Keratinocyte (primary cell): ENCODE results near the gene APP. TPM values are rescaled to one million over a fixed set of nuclear protein-coding genes. Genes with fewer than 3 reads are reported as not detected.

Experiments used
- DNase-seq: peaks from one replicate; pipeline ENCODE4 v3.0.0-alpha.2; 2011; ENCODE audit warnings: low read depth, missing footprints, low spot score
- FAIRE-seq: peaks from 2 replicates; lab custom pipeline; 2011; peaks lifted over from hg19 to GRCh38; lab: Jason Lieb, UNC
- H2AFZ ChIP-seq: 2 replicates; pipeline ENCODE4 v1.6.0; 2012; ENCODE audit warnings: low read length, control low read depth, inconsistent platforms; ENCODE audit not compliant: control insufficient read depth
- H3K27ac ChIP-seq: 2 replicates; pipeline ENCODE4 v1.5.1; 2011; ENCODE audit warnings: low read length; ENCODE audit not compliant: control insufficient read depth, insufficient read depth
- H3K27me3 ChIP-seq: 3 replicates; pipeline ENCODE4 v1.6.0; 2011; ENCODE audit warnings: low read length; ENCODE audit not compliant: control insufficient read depth, insufficient read depth; ENCODE audit errors: extremely low read depth
- H3K36me3 ChIP-seq, 2 experiments: 2 replicates in 1 of 2; 3 replicates in 1 of 2; pipeline ENCODE4 v1.5.1; 2011; ENCODE audit warnings: low read length in 2 of 2, mild to moderate bottlenecking in 1 of 2; ENCODE audit not compliant: control insufficient read depth in 2 of 2, insufficient read depth in 2 of 2; ENCODE audit errors: extremely low read depth in 1 of 2
- H3K4me1 ChIP-seq: 3 replicates; pipeline ENCODE4 v1.5.1; 2011; ENCODE audit warnings: low read length; ENCODE audit not compliant: control insufficient read depth, insufficient read depth; ENCODE audit errors: extremely low read depth
- H3K4me2 ChIP-seq: 3 replicates; pipeline ENCODE4 v1.6.0; 2011; ENCODE audit warnings: low read depth, low read length; ENCODE audit not compliant: control insufficient read depth, insufficient read depth; ENCODE audit errors: extremely low read depth
- H3K4me3 ChIP-seq, 3 experiments: fragments of 200-600 bp in 1 of 3; sonication (generic) in 1 of 3; 2 replicates in 2 of 3; 3 replicates in 1 of 3; pipeline ENCODE4 v1.5.1; 2011 to 2016; ENCODE audit warnings: low read length in 3 of 3, mild to moderate bottlenecking in 3 of 3, control low read depth in 2 of 3, inconsistent platforms in 1 of 3, low read depth in 1 of 3, mixed read lengths in 1 of 3, mixed run types in 1 of 3, moderate library complexity in 1 of 3; ENCODE audit not compliant: control insufficient read depth in 2 of 3, insufficient read depth in 2 of 3; ENCODE audit errors: extremely low read depth in 1 of 3
- H3K79me2 ChIP-seq: 2 replicates; pipeline ENCODE4 v1.6.0; 2012; ENCODE audit warnings: low read length; ENCODE audit not compliant: control insufficient read depth, insufficient read depth
- H3K9ac ChIP-seq: 3 replicates; pipeline ENCODE4 v1.6.0; 2011; ENCODE audit warnings: low read length; ENCODE audit not compliant: control insufficient read depth, insufficient read depth; ENCODE audit errors: extremely low read depth
- H3K9me1 ChIP-seq: 3 replicates; pipeline ENCODE4 v1.6.0; 2011; ENCODE audit warnings: low read length; ENCODE audit not compliant: control insufficient read depth, insufficient read depth; ENCODE audit errors: extremely low read depth
- H3K9me3 ChIP-seq: 2 replicates; pipeline ENCODE4 v1.5.1; 2012; ENCODE audit warnings: low read depth, low read length; ENCODE audit not compliant: control insufficient read depth
- H4K20me1 ChIP-seq: 3 replicates; pipeline ENCODE4 v1.6.0; 2011; ENCODE audit warnings: low read length; ENCODE audit not compliant: control insufficient read depth, insufficient read depth; ENCODE audit errors: extremely low read depth
- EZH2 ChIP-seq: IDR thresholded peaks from one replicate; pipeline ENCODE4 v1.6.1; 2012; ENCODE audit warnings: inconsistent platforms, mild to moderate bottlenecking, low read length, moderate library complexity
- dilution Hi-C: fragments of 300-500 bp; cut with MboI; formaldehyde crosslinking; loops from one replicate; pipeline ENCODE4 v1.7.0; 2020; ENCODE audit warnings: low sequenced_read_pairs; ENCODE audit not compliant: extremely low pct_ligation_motif_present
- polyA plus RNA-seq, 5 experiments: library from polyadenylated mRNA; depleted of rRNA in 3 of 5; stranded (reverse) in 3 of 5; stranded (forward) in 1 of 5; unstranded in 1 of 5; fragments of >200 nt; gene quantifications; 1 replicate in 1 of 5; 2 replicates in 3 of 5; 3 replicates in 1 of 5; pipeline versions ENCODE4 v1.2.1 to v1.2.3, GENCODE V29; 2011 to 2012; ENCODE audit warnings: missing spikeins in 2 of 5, low read depth in 1 of 5, low replicate concordance in 1 of 5
- TF ChIP-seq, protein P1 (sequence below), 3 experiments: IDR thresholded peaks in 1 of 3; conservative IDR thresholded peaks in 1 of 3; optimal IDR thresholded peaks in 1 of 3; 2 replicates in 2 of 3; 3 replicates in 1 of 3; pipeline versions ENCODE3 to v1.5.1; 2011; ENCODE audit warnings: low read length in 3 of 3, mild to moderate bottlenecking in 3 of 3, moderate library complexity in 2 of 3, control low read depth in 1 of 3, inconsistent platforms in 1 of 3; ENCODE audit not compliant: insufficient read depth in 2 of 3; ENCODE audit errors: extremely low read depth in 1 of 3

Gene APP
- polyA plus RNA-seq, 1 donor (not counting 4 experiments of a cell fraction or from before 2014, with no cell fraction given): 1,015 TPM

DNA sequence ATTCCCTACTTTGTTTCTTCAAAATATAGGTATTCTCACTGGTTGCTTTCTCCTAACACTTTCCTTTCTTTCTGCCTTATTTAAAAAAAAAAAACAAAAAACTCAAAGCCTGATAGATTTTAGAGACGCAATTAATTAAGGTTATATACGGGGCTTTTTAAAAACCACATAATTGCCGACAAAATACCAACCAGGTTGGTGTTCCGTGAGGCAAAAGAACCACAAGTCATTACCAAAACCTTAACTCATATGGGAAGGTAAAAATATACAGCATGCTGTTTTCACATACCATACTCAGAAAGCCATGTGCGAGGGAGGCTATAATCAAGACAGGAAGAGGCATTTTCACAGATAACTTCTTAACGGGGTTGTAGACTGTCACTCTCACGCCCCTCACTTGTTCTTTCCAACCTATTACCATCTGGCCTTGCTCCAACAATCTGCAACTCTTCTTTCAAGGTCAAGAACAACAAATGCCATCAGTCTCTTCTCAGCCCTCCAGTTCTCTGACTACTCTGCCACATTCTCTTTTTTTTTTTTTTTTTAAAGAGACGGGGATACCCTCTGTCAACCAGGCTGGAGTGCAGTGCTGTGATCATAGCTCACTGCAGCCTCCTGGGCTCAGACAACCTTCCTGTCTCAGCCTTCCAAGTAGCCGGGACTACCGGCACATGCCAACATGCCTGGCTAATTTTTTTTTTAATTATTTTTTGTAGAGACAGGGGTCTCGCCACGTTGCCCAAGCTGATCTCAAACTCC, 102.6 kb downstream of the APP start:
- FAIRE-seq (no peak), DNase-seq (no peak)
- peaks cover 3% of the 10 kb centered on the region for H3K9me1 ChIP-seq
- peaks cover 17% of the 10 kb centered on the region for H3K4me1 ChIP-seq
- H3K4me2 ChIP-seq: no peak overlapping the region
- H3K27me3 ChIP-seq: no peaks in the 10 kb centered on the region
- no peak overlapping the region for H3K4me3 ChIP-seq
- TF ChIP-seq EZH2: no peak
- H3K9me3 ChIP-seq: no peaks in the 10 kb centered on the region
- H3K27ac ChIP-seq: no peak overlapping the region
- no peak overlapping the region for H3K9ac ChIP-seq
- peaks cover 0 to under 1% of the 10 kb centered on the region in 2 experiments for H3K36me3 ChIP-seq
- no peak overlapping the region for H2AFZ ChIP-seq
- H3K79me2 ChIP-seq: peaks cover 98% of the 10 kb centered on the region
- dilution Hi-C loops: no loop called here
- peaks cover 30% of the 10 kb centered on the region for H4K20me1 ChIP-seq

DNA sequence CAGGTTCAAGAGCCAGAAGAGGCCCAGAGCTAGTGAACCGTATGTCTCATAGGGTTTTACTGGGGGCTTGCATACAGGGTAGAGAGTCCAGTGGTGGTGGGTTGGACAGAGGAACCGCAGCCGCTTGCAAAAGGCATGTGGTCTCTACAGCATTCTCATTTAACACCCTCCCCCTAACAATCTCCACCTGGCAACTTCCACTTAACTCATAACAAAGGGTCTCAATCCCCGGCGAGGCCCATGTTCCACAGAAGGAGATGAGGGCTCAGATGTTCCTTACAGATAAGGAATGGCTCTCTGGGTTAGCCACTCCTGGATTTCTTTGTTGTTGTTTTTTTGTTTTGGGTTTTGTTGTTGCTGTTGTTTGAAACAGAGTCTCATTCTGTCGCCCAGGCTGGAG, 106.1 kb downstream of the APP start:
- FAIRE-seq: no peak
- Histone ChIP-seq H4K20me1 (peaks cover 32% of the 10 kb centered on the region), H3K4me2 (no peak overlapping the region), H3K27ac (no peak overlapping the region), H3K9me1 (peaks cover 3% of the 10 kb centered on the region), H3K79me2 (peaks cover 96% of the 10 kb centered on the region), H3K9me3 (no peaks in the 10 kb centered on the region), H3K9ac (no peak overlapping the region), H3K4me3 (no peak overlapping the region), H3K27me3 (no peaks in the 10 kb centered on the region), H3K4me1 (peaks cover 17% of the 10 kb centered on the region), H3K36me3 (peaks cover 0 to 5% of the 10 kb centered on the region in 2 experiments), H2AFZ (no peak overlapping the region)
- dilution Hi-C loops: no loop called here
- TF ChIP-seq, protein P1, sequence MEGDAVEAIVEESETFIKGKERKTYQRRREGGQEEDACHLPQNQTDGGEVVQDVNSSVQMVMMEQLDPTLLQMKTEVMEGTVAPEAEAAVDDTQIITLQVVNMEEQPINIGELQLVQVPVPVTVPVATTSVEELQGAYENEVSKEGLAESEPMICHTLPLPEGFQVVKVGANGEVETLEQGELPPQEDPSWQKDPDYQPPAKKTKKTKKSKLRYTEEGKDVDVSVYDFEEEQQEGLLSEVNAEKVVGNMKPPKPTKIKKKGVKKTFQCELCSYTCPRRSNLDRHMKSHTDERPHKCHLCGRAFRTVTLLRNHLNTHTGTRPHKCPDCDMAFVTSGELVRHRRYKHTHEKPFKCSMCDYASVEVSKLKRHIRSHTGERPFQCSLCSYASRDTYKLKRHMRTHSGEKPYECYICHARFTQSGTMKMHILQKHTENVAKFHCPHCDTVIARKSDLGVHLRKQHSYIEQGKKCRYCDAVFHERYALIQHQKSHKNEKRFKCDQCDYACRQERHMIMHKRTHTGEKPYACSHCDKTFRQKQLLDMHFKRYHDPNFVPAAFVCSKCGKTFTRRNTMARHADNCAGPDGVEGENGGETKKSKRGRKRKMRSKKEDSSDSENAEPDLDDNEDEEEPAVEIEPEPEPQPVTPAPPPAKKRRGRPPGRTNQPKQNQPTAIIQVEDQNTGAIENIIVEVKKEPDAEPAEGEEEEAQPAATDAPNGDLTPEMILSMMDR (optimal IDR thresholded peaks at IDR 0.05 in 1 of 3, IDR thresholded peaks at IDR 0.05 in 1 of 3, conservative IDR thresholded peaks at IDR 0.05 in 1 of 3; ENCODE audit: extremely low read depth in 1 of 3, insufficient read depth in 2 of 3, low read length in 3 of 3): no peak
- TF ChIP-seq EZH2: no peak
- no peak for DNase-seq
